GM12878 (cell line): Measurements from ENCODE around the gene MIA2. TPM values are rescaled to one million over a fixed set of nuclear protein-coding genes. Genes with fewer than 3 reads are reported as not detected.

Experiments used
- ATAC-seq: fragments of 200-7000 bp; cut with Tn5 transposase; 3 replicates; pipeline ENCODE4 v1.9.1; 2020; ENCODE audit warnings: mild to moderate bottlenecking, moderate library complexity
- BruUV-seq: library from RNA; stranded (reverse); fragments of 400-500 nt; replicated peaks from 2 replicates; lab custom pipeline; 2021; lab: Mats Ljungman, UMichigan
- CTCF ChIA-PET: fragments of 300-600 bp; sonication (Branson Sonifier 250); formaldehyde crosslinking; extraction: SDS; loops from one replicate; lab custom pipeline; 2021; ENCODE audit warnings: inconsistent platforms; lab: Yijun Ruan, JAX
- POLR2A ChIA-PET: fragments of 350-600 bp; formaldehyde crosslinking; extraction: SDS; loops from one replicate; lab custom pipeline; 2021; ENCODE audit warnings: inconsistent platforms; lab: Charles Lee
- RAD21 ChIA-PET: fragments of 300-600 bp; sonication (Branson Sonifier 250); formaldehyde crosslinking; loops from one replicate; lab custom pipeline; 2023; ENCODE audit warnings: antibody characterized with exemption; ENCODE audit not compliant: unreplicated experiment; lab: Charles Lee
- SMC1A ChIA-PET: fragments of 300-600 bp; sonication (Branson Sonifier 250); formaldehyde crosslinking; loops from one replicate; lab custom pipeline; 2023; ENCODE audit not compliant: unreplicated experiment, uncharacterized antibody; lab: Charles Lee
- DNase-seq: peaks from one replicate; pipeline ENCODE4 v3.0.0-alpha.2; 2011; ENCODE audit warnings: low read depth, low spot score
- FAIRE-seq: peaks from 3 replicates; lab custom pipeline; 2011; peaks lifted over from hg19 to GRCh38; lab: Jason Lieb, UNC
- H2AFZ ChIP-seq: 2 replicates; pipeline ENCODE4 v1.6.0; 2011; ENCODE audit warnings: low read depth, low read length, control low read depth; ENCODE audit not compliant: control insufficient read depth
- H3K27ac ChIP-seq: 2 replicates; pipeline ENCODE4 v1.5.1; 2011; ENCODE audit warnings: control low read depth; ENCODE audit not compliant: control insufficient read depth, insufficient read depth
- H3K27me3 ChIP-seq, 2 experiments: replicated peaks in 1 of 2; 2 replicates each; pipeline versions ENCODE4 v1.6.0 to v1.6.1; 2011; ENCODE audit warnings: low read length in 1 of 2; ENCODE audit not compliant: control insufficient read depth in 2 of 2, insufficient read depth in 2 of 2
- H3K36me3 ChIP-seq, 2 experiments: 2 replicates each; pipeline ENCODE4 v1.5.1; 2011; ENCODE audit warnings: low read length in 1 of 2; ENCODE audit not compliant: control insufficient read depth in 2 of 2, insufficient read depth in 2 of 2
- H3K4me1 ChIP-seq: 2 replicates; pipeline ENCODE4 v1.6.1; 2011; ENCODE audit warnings: mild to moderate bottlenecking, low read length, moderate library complexity, mixed read lengths; ENCODE audit not compliant: control insufficient read depth, insufficient read depth
- H3K4me2 ChIP-seq: 2 replicates; pipeline ENCODE4 v1.6.0; 2011; ENCODE audit warnings: control low read depth; ENCODE audit not compliant: control insufficient read depth, insufficient read depth
- H3K4me3 ChIP-seq: fragments of 200-600 bp; sonication (generic); 2 replicates; pipeline ENCODE4 v1.5.1; 2016
- H3K79me2 ChIP-seq: 2 replicates; pipeline ENCODE4 v1.6.0; 2011; ENCODE audit warnings: low read length; ENCODE audit not compliant: control insufficient read depth, insufficient read depth
- H3K9ac ChIP-seq: 2 replicates; pipeline ENCODE4 v1.8.0; 2011; ENCODE audit warnings: low read length, control low read depth, mixed read lengths; ENCODE audit not compliant: control insufficient read depth, insufficient read depth
- H3K9me3 ChIP-seq: replicated peaks from 3 replicates; pipeline ENCODE4 v1.5.1; 2011; ENCODE audit warnings: mild to moderate bottlenecking, low read length; ENCODE audit not compliant: control insufficient read depth, insufficient read depth
- H4K20me1 ChIP-seq: 2 replicates; pipeline ENCODE4 v1.6.0; 2011; ENCODE audit not compliant: control insufficient read depth, insufficient read depth
- BCL3 ChIP-seq: IDR thresholded peaks from 2 replicates; pipeline ENCODE4 v1.6.1; 2011; ENCODE audit warnings: borderline replicate concordance, low read depth, mild to moderate bottlenecking, moderate library complexity, low read length; ENCODE audit not compliant: insufficient read depth, poor library complexity, severe bottlenecking
- CHD2 ChIP-seq: IDR thresholded peaks from 2 replicates; pipeline ENCODE4 v1.6.1; 2011; ENCODE audit warnings: low read depth, low read length, improper control_type of control experiment, borderline replicate concordance
- MYC ChIP-seq: IDR thresholded peaks from 2 replicates; pipeline ENCODE4 v1.6.1; 2011; ENCODE audit warnings: mild to moderate bottlenecking, low read length, moderate library complexity, inconsistent platforms; ENCODE audit not compliant: insufficient read depth, insufficient replicate concordance, insufficient read length, severe bottlenecking
- NFYB ChIP-seq: IDR thresholded peaks from 2 replicates; pipeline ENCODE4 v1.6.1; 2011; ENCODE audit warnings: low read depth, mild to moderate bottlenecking, low read length, improper control_type of control experiment, moderate library complexity; ENCODE audit not compliant: insufficient read depth
- PML ChIP-seq: IDR thresholded peaks from 2 replicates; pipeline ENCODE4 v1.6.1; 2012; ENCODE audit warnings: low read length, inconsistent platforms
- RAD51 ChIP-seq: fragments of 450-650 bp; IDR thresholded peaks from 2 replicates; pipeline ENCODE4 v1.6.1; 2016; ENCODE audit warnings: moderate library complexity, mild to moderate bottlenecking, inconsistent platforms
- RELB ChIP-seq: fragments of 450-650 bp; IDR thresholded peaks from 2 replicates; pipeline ENCODE4 v1.6.1; 2017; ENCODE audit warnings: low read depth, mild to moderate bottlenecking, moderate library complexity
- RFX5 ChIP-seq: IDR thresholded peaks from 2 replicates; pipeline ENCODE4 v1.6.1; 2011; ENCODE audit warnings: low read depth, low read length, improper control_type of control experiment
- SMAD1 ChIP-seq: fragments of 450-650 bp; IDR thresholded peaks from 2 replicates; pipeline ENCODE4 v1.6.1; 2018; ENCODE audit warnings: mild to moderate bottlenecking, low read depth; ENCODE audit not compliant: partially characterized antibody
- SMC3 ChIP-seq: IDR thresholded peaks from 2 replicates; pipeline ENCODE4 v1.6.1; 2011; ENCODE audit warnings: low read length, improper control_type of control experiment, borderline replicate concordance
- SP1 ChIP-seq: IDR thresholded peaks from one replicate; pipeline ENCODE4 v1.6.1; 2011; ENCODE audit warnings: low read depth, low read length
- SRF ChIP-seq, 2 experiments: IDR thresholded peaks; 2 replicates each; pipeline ENCODE4 v1.6.1; 2011; ENCODE audit warnings: low read depth in 2 of 2, low read length in 2 of 2, mild to moderate bottlenecking in 1 of 2, moderate library complexity in 1 of 2
- TBL1XR1 ChIP-seq: IDR thresholded peaks from 2 replicates; pipeline ENCODE4 v1.6.1; 2012; ENCODE audit warnings: low read depth, low read length, improper control_type of control experiment
- YY1 ChIP-seq: IDR thresholded peaks from 2 replicates; pipeline ENCODE4 v1.6.1; 2011; ENCODE audit warnings: low read depth, mild to moderate bottlenecking, low read length
- WGBS: methylation state at CpG from one replicate; pipeline ENCODE4 v1.1.6; 2016; ENCODE audit warnings: low lambda C conversion rate; ENCODE audit not compliant: insufficient replicate concordance, insufficient coverage; ENCODE audit errors: missing lambda C conversion rate; 5-methylcytosine and 5-hydroxymethylcytosine counted together
- in situ Hi-C: fragments of 300-500 bp; cut with MboI; formaldehyde crosslinking; loops from 9 replicates; pipeline ENCODE4 v1.14.3; 2018; ENCODE audit warnings: mixed read lengths
- intact Hi-C: fragments of 100-400 bp; cut with micrococcal nuclease; formaldehyde crosslinking; loops from one replicate; pipeline ENCODE4 v1.14.2; 2022; ENCODE audit not compliant: unreplicated experiment
- polyA plus RNA-seq, 11 experiments: library from polyadenylated mRNA; depleted of rRNA in 4 of 11; unstranded in 6 of 11; stranded (reverse) in 5 of 11; fragments of >200 nt; fragmentation: Nextera tagmentation in 4 of 11; fragmentation: Illumina TruSeq in 1 of 11; extraction: Ambion mirVana in 4 of 11; extraction: Trizol in 1 of 11; gene quantifications; 1 replicate in 1 of 11; 2 replicates in 10 of 11; pipeline versions ENCODE4 v1.2.1 to v1.2.3, GENCODE V29; 2011 to 2016; ENCODE audit warnings: inconsistent platforms in 2 of 11, missing spikeins in 2 of 11, low read depth in 1 of 11
- total RNA-seq, 4 experiments: library from RNA; depleted of rRNA in 3 of 4; stranded (reverse); fragments of >200 nt in 3 of 4; fragmentation: Illumina TruSeq in 1 of 4; extraction: Trizol in 1 of 4; gene quantifications; 2 replicates each; pipeline versions ENCODE4 v1.2.1 to v1.2.3, GENCODE V29; 2013 to 2021

MIA2 gene
- total and polyA plus RNA-seq, 10 of the 15 experiments (the other 5 are each of a cell fraction or from before 2014, with no cell fraction given) = 6.3 to 36.8 (median 17.1) TPM

- FAIRE-seq (no peak), DNase-seq (no peak), ATAC-seq (no peak)
- Histone ChIP-seq H3K27me3 (no peaks in the 10 kb centered on the region), H4K20me1 (no peaks in the 10 kb centered on the region), H3K36me3 (no peaks in the 10 kb centered on the region), H3K9me3 (no peaks in the 10 kb centered on the region), H3K27ac (no peak overlapping the region), H3K79me2 (no peaks in the 10 kb centered on the region), H2AFZ (no peak overlapping the region), H3K9ac (no peak overlapping the region), H3K4me3 (no peak overlapping the region), H3K4me1 (no peaks in the 10 kb centered on the region), H3K4me2 (no peak overlapping the region)
- CTCF ChIA-PET = no interaction called here
- no TSS peak for BruUV-seq
- intact Hi-C loops = no loop called here
- 90% methylated on average over 1 of the region's 1 CpG for WGBS
- SMC1A ChIA-PET = no interaction called here
- TF ChIP-seq YY1 = no peak
- TF ChIP-seq PML = no peak
- no peak for TF ChIP-seq MYC
- TF ChIP-seq SMAD1 = no peak
- no peak for TF ChIP-seq NFYB
- no peak for TF ChIP-seq RAD51
- TF ChIP-seq SP1 = no peak
- no peak for TF ChIP-seq BCL3
- no peak for TF ChIP-seq TBL1XR1
- no peak for TF ChIP-seq RELB
- no peak for TF ChIP-seq SRF (IDR thresholded peaks at IDR 0.05; ENCODE audit: low read depth in 2 of 2, low read length in 2 of 2)
- no peak for TF ChIP-seq SMC3
- TF ChIP-seq CHD2 = no peak
- TF ChIP-seq RFX5 = no peak
- POLR2A ChIA-PET = no interaction called here
- RAD21 ChIA-PET = interaction anchor here (1.3 kb wide), 1 partner anchor 15 kb away, joined by 5 read pairs; no protein-coding TSS in a partner anchor
- in situ Hi-C loops = no loop called here
Observed at GRCh38 chr14:39247256-39247655, 13.5 kb downstream of the MIA2 start.
